Trophoblast cell (in vitro differentiated cells and primary cell): ENCODE measurements around the gene CDH22. TPM values are rescaled to one million over a fixed set of nuclear protein-coding genes. Genes with fewer than 3 reads are reported as not detected.

Experiments
- DNase-seq, 2 donors: peaks; one replicate each; pipeline ENCODE4 v3.0.0-alpha.2; 2016
- H2AFZ ChIP-seq: 2 replicates; pipeline ENCODE4 v1.6.1; 2013; ENCODE audit warnings: low read length, moderate library complexity, mild to moderate bottlenecking; ENCODE audit not compliant: insufficient read depth, poor library complexity
- H2AK5ac ChIP-seq: 2 replicates; pipeline ENCODE4 v1.6.1; 2013; ENCODE audit warnings: mild to moderate bottlenecking, low read length
- H2BK120ac ChIP-seq: 2 replicates; pipeline ENCODE4 v1.6.1; 2013; ENCODE audit warnings: low read length, mild to moderate bottlenecking, moderate library complexity; ENCODE audit not compliant: insufficient read depth, poor library complexity
- H2BK12ac ChIP-seq: 2 replicates; pipeline ENCODE4 v1.6.1; 2013; ENCODE audit warnings: mild to moderate bottlenecking, low read length, moderate library complexity
- H2BK5ac ChIP-seq: 2 replicates; pipeline ENCODE4 v1.6.1; 2013; ENCODE audit warnings: low read length, low read depth, moderate library complexity, mild to moderate bottlenecking; ENCODE audit not compliant: poor library complexity
- H3K14ac ChIP-seq: 2 replicates; pipeline ENCODE4 v1.6.1; 2013; ENCODE audit warnings: mild to moderate bottlenecking, low read length
- H3K18ac ChIP-seq: 2 replicates; pipeline ENCODE4 v1.6.1; 2013; ENCODE audit warnings: mild to moderate bottlenecking, low read length
- H3K23ac ChIP-seq: 2 replicates; pipeline ENCODE4 v1.6.1; 2013; ENCODE audit warnings: low read length
- H3K27ac ChIP-seq: 2 replicates; pipeline ENCODE4 v1.5.1; 2013; ENCODE audit warnings: low read depth, mild to moderate bottlenecking, inconsistent platforms, low read length, moderate library complexity
- H3K27me3 ChIP-seq: 2 replicates; pipeline ENCODE4 v1.6.1; 2013; ENCODE audit warnings: inconsistent platforms, mild to moderate bottlenecking, low read length, moderate library complexity; ENCODE audit not compliant: insufficient read depth
- H3K36me3 ChIP-seq, 2 experiments: 1 replicate in 1 of 2; 2 replicates in 1 of 2; pipeline ENCODE4 v1.6.1; 2013; ENCODE audit warnings: low read length in 2 of 2, mild to moderate bottlenecking in 2 of 2, moderate library complexity in 1 of 2; ENCODE audit not compliant: insufficient read depth in 2 of 2, control insufficient read depth in 1 of 2
- H3K4ac ChIP-seq: 2 replicates; pipeline ENCODE4 v1.6.1; 2013; ENCODE audit warnings: low read depth, mild to moderate bottlenecking, low read length, moderate library complexity
- H3K4me1 ChIP-seq, 2 experiments: 1 replicate in 1 of 2; 2 replicates in 1 of 2; pipeline ENCODE4 v1.6.1; 2013; ENCODE audit warnings: low read length in 2 of 2, mild to moderate bottlenecking in 2 of 2, moderate library complexity in 1 of 2; ENCODE audit not compliant: insufficient read depth in 2 of 2, control insufficient read depth in 1 of 2
- H3K4me2 ChIP-seq: 2 replicates; pipeline ENCODE4 v1.6.1; 2013; ENCODE audit warnings: inconsistent platforms, mild to moderate bottlenecking, low read length, moderate library complexity
- H3K4me3 ChIP-seq: 2 replicates; pipeline ENCODE4 v1.5.1; 2013; ENCODE audit warnings: mild to moderate bottlenecking, low read depth, low read length, inconsistent platforms
- H3K79me1 ChIP-seq: one replicate; pipeline ENCODE4 v1.6.1; 2013; ENCODE audit warnings: low read length
- H3K79me2 ChIP-seq: 2 replicates; pipeline ENCODE4 v1.6.1; 2013; ENCODE audit warnings: low read length, mild to moderate bottlenecking; ENCODE audit not compliant: control insufficient read depth, insufficient read depth, poor library complexity
- H3K9ac ChIP-seq: 2 replicates; pipeline ENCODE4 v1.6.1; 2013; ENCODE audit warnings: mild to moderate bottlenecking, low read length
- H3K9me3 ChIP-seq: 2 replicates; pipeline ENCODE4 v1.6.1; 2013; ENCODE audit warnings: low read depth, mild to moderate bottlenecking, control low read depth, inconsistent platforms, low read length; ENCODE audit not compliant: insufficient read depth
- H4K12ac ChIP-seq: 2 replicates; pipeline ENCODE4 v1.6.1; 2013; ENCODE audit warnings: low read depth, mild to moderate bottlenecking, low read length, moderate library complexity
- H4K8ac ChIP-seq: 2 replicates; pipeline ENCODE4 v1.6.1; 2013; ENCODE audit warnings: low read depth, mild to moderate bottlenecking, low read length, moderate library complexity
- H4K91ac ChIP-seq: one replicate; pipeline ENCODE4 v1.6.1; 2013; ENCODE audit warnings: low read depth, mild to moderate bottlenecking, low read length, moderate library complexity
- WGBS: extraction: QIAGEN DNeasy Blood & Tissue Kit; methylation state at CpG from one replicate; pipeline ENCODE4 v1.1.7; 2013; ENCODE audit warnings: missing lambda C conversion rate; ENCODE audit not compliant: insufficient read length, insufficient coverage; ENCODE audit errors: extremely low coverage; 5-methylcytosine and 5-hydroxymethylcytosine counted together
- polyA plus RNA-seq: library from polyadenylated mRNA; stranded (reverse); fragments of 200-250 nt; gene quantifications from 2 replicates; pipeline ENCODE4 v1.2.3, GENCODE V29; 2013

Gene CDH22
- 0.01 TPM in 1 of 2 replicates, not detected in the other for polyA plus RNA-seq

DNA sequence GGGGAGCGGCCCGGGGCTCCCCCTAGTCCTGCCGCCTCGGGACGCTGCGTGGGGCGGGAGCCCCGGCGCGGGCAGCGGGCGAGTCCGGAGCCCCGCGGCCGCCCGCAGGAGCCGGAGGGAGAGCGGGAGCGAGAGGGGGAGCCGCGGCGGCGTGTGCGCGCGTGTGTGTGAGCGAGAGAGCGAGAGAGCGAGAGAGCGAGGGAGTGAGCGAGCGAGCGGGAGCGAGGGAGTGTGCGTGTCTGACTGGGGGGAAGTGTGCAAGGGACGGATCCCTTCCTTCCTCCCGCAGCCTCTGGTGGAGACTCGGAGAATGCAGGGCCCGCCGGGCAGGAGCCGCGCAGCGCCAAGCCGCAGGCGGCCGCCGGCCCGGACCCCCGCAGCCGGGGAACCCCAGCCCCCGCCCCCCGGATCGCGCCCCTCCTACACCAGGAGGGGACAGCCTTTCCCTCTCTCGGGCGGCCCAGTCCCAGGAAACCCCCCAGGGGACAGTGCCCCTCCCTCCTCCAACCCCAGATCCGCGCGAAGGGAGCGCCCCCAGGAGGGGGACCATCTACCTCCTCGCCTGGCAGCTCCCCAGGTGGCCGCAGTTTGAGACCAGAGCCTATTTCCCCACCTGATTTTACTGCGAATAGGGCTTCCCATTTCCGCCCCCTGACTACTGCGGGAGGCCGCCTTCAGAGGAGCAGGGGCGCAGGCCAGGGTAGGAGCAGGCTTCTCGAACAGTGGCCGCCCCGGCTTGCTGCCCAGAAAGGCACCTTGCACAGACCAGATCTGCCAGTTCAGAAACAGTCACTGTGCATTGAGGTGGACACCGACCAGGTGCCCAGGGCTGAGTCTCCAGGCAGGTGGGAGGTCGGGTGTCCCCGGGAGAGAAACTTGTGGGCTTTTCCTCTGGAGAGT is at the start of gene CDH22:
Gene CDH22 (minus strand): TSS at position 241 of the 900 bp plus-strand sequence. CDS start 57,204 bp downstream, outside the sequence.
- no CpG with 5 or more reads among the region's 74 CpGs for WGBS
- no peak within 1 kb of the TSS for H3K27ac ChIP-seq

DNA sequence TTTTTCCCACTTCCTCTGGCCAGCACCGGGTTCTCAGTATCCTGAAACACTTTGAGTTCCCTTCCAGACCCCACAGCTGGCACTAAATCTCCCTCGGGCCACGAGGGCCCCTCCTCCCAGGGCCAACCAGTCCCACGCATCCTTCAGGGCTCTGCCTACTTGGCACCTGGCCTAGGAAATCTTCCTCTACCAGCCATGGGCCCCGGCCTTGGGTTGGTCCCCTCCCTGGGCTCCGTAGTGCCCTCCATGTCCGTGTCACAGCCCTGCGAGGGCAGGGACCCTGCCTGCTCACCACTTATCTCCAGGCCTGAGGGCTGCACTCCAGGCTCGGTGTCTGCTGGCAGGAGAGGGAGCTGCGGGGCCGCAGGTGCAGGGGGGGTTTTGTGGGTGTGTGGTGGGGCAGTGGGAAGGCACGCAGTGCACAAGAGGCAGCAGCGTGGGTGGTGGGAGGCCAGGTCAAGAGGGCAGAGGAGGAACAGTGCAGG is 48.8 kb upstream of the CDH22 start:
- H3K27ac ChIP-seq: no peak overlapping the region
- H3K4me3 ChIP-seq: no peak overlapping the region
- no peaks in the 10 kb centered on the region for H3K79me1 ChIP-seq
- no peak overlapping the region for H3K4ac ChIP-seq
- H3K79me2 ChIP-seq: no peaks in the 10 kb centered on the region
- DNase-seq: no peak
- no peak overlapping the region for H2AFZ ChIP-seq
- H4K8ac ChIP-seq: no peak overlapping the region
- no peak overlapping the region for H3K14ac ChIP-seq
- H3K4me2 ChIP-seq: no peak overlapping the region
- no peak overlapping the region for H4K91ac ChIP-seq
- H2BK12ac ChIP-seq: no peak overlapping the region
- no CpG with 5 or more reads among the region's 13 CpGs for WGBS
- H2BK120ac ChIP-seq: no peak overlapping the region
- no peak overlapping the region for H3K23ac ChIP-seq
- H2AK5ac ChIP-seq: no peak overlapping the region
- no peak overlapping the region for H4K12ac ChIP-seq
- peaks cover 32 to 36% of the 10 kb centered on the region in 2 experiments for H3K36me3 ChIP-seq
- peaks cover 10 to 15% of the 10 kb centered on the region in 2 experiments for H3K4me1 ChIP-seq
- no peak overlapping the region for H2BK5ac ChIP-seq
- H3K9me3 ChIP-seq: no peaks in the 10 kb centered on the region
- no peak overlapping the region for H3K9ac ChIP-seq
- H3K27me3 ChIP-seq: no peaks in the 10 kb centered on the region
- H3K18ac ChIP-seq: no peak overlapping the region

More for the DNA sequence above, at the start of gene CDH22:
- H4K8ac ChIP-seq: no peak within 1 kb of the TSS
- no peak within 1 kb of the TSS for H2BK5ac ChIP-seq
- H3K4me1 ChIP-seq: peaks cover 4 to 5% of the 10 kb centered on the region in 2 experiments
- H3K14ac ChIP-seq: no peak within 1 kb of the TSS
- no peak within 1 kb of the TSS for H2AFZ ChIP-seq
- H2BK120ac ChIP-seq: no peak within 1 kb of the TSS
- H3K23ac ChIP-seq: no peak within 1 kb of the TSS
- no peaks in the 10 kb centered on the region for H3K36me3 ChIP-seq
- H3K4ac ChIP-seq: no peak within 1 kb of the TSS
- peak within 1 kb of the TSS; percentile 61 for H3K4me3 ChIP-seq
- peaks cover 9% of the 10 kb centered on the region for H3K9me3 ChIP-seq
- no peak within 1 kb of the TSS for H3K9ac ChIP-seq
- H3K79me2 ChIP-seq: no peaks in the 10 kb centered on the region
- H3K18ac ChIP-seq: no peak within 1 kb of the TSS
- DNase-seq: peak in 1 of 2 donors; percentile 14
- peaks cover 70% of the 10 kb centered on the region for H3K27me3 ChIP-seq
- no peak within 1 kb of the TSS for H2AK5ac ChIP-seq
- H3K79me1 ChIP-seq: no peaks in the 10 kb centered on the region
- no peak within 1 kb of the TSS for H4K91ac ChIP-seq
- peak within 1 kb of the TSS; percentile 93 for H3K4me2 ChIP-seq
- no peak within 1 kb of the TSS for H4K12ac ChIP-seq
- no peak within 1 kb of the TSS for H2BK12ac ChIP-seq

DNA sequence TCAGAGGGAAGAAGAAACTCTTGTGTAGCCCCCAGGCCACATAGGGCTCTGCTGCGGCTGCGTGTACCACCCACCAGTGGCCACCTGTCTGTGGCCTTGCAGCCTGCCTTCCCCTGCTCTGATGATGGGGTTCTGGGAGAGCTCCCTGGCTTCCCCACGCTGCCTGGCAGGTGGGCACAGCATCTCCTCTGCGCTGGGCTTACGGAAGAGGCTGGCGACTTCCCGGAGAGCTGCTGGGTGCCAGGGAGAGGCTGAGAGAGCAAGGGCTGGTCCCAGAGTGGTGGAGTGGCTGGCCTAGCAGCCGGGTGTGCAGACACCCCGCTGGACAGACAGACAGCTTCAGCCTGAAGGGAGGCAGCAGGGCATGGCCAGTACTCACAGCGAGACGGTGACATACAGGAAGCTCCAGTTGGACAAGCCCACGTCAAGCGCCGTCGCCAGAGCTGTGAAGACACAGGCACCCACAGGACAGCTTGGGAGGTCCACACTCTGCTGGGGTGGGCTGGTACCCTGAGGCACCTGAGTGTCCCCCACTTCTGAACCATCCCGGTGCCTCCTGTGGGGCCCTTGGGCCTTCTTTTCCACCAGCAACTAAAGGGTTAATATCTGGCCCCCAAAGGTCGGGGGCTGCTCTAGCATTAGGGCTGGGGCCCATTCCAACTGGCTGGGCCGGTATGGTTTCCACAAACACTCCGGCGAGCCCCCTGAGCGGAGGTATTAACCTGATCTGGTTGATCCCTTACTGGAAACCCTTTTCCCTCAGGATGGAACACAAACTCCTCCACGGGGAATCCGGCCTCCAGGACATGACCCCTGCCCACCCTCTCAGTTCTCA is 48.1 kb upstream of the CDH22 start:
- H2BK120ac ChIP-seq: no peak overlapping the region

GRCh38 chr20:46355778-46356177 is 47.5 kb upstream of the CDH22 start:
- no peak overlapping the region for H3K4ac ChIP-seq

More for the DNA sequence above, 48.1 kb upstream of the CDH22 start:
- Histone ChIP-seq H2BK5ac (no peak overlapping the region), H2AFZ (no peak overlapping the region), H3K79me1 (no peaks in the 10 kb centered on the region), H3K36me3 (peaks cover 36 to 37% of the 10 kb centered on the region in 2 experiments), H3K9me3 (no peaks in the 10 kb centered on the region), H2AK5ac (no peak overlapping the region), H3K79me2 (no peaks in the 10 kb centered on the region), H3K4ac (no peak overlapping the region), H4K91ac (no peak overlapping the region), H2BK12ac (no peak overlapping the region), H3K27me3 (no peaks in the 10 kb centered on the region), H4K8ac (no peak overlapping the region), H3K27ac (no peak overlapping the region), H3K14ac (no peak overlapping the region), H4K12ac (no peak overlapping the region), H3K9ac (no peak overlapping the region), H3K4me1 (peaks cover 10 to 15% of the 10 kb centered on the region in 2 experiments), H3K18ac (no peak overlapping the region), H3K23ac (no peak overlapping the region), H3K4me3 (no peak overlapping the region), H3K4me2 (no peak overlapping the region)
- whole genome bisulfite sequencing: no CpG with 5 or more reads among the region's 23 CpGs
- DNase-seq: no peak

More at GRCh38 chr20:46355778-46356177, 47.5 kb upstream of the CDH22 start:
- H3K9ac ChIP-seq: no peak overlapping the region
- peaks cover 11 to 19% of the 10 kb centered on the region in 2 experiments for H3K4me1 ChIP-seq
- H3K14ac ChIP-seq: no peak overlapping the region
- H2BK12ac ChIP-seq: no peak overlapping the region
- H4K8ac ChIP-seq: no peak overlapping the region
- no peak overlapping the region for H2BK120ac ChIP-seq
- H3K79me1 ChIP-seq: peaks cover under 1% of the 10 kb centered on the region
- no peak overlapping the region for H3K4me3 ChIP-seq
- H3K27ac ChIP-seq: no peak overlapping the region
- no peak overlapping the region for H2BK5ac ChIP-seq
- no peak overlapping the region for H2AK5ac ChIP-seq
- no peak overlapping the region for H3K4me2 ChIP-seq
- H4K12ac ChIP-seq: no peak overlapping the region
- no peak for DNase-seq
- no peak overlapping the region for H2AFZ ChIP-seq
- H3K18ac ChIP-seq: no peak overlapping the region
- no peaks in the 10 kb centered on the region for H3K27me3 ChIP-seq
- WGBS: no CpG with 5 or more reads among the region's 7 CpGs
- peaks cover 40% of the 10 kb centered on the region in 2 experiments for H3K36me3 ChIP-seq
- no peak overlapping the region for H3K23ac ChIP-seq
- no peaks in the 10 kb centered on the region for H3K79me2 ChIP-seq
- no peaks in the 10 kb centered on the region for H3K9me3 ChIP-seq
- no peak overlapping the region for H4K91ac ChIP-seq
